ENCODE data around the gene PTPN23. TPM values are rescaled to one million over a fixed set of nuclear protein-coding genes. Genes with fewer than 3 reads are reported as not detected.
A peak's percentile ranks its signal among the peaks of the same experiment; 100 is the strongest.

The PTPN23 gene
- total and polyA plus RNA-seq, 4 donors, result 20.4 to 52.3 (median 24.2) TPM

DNA sequence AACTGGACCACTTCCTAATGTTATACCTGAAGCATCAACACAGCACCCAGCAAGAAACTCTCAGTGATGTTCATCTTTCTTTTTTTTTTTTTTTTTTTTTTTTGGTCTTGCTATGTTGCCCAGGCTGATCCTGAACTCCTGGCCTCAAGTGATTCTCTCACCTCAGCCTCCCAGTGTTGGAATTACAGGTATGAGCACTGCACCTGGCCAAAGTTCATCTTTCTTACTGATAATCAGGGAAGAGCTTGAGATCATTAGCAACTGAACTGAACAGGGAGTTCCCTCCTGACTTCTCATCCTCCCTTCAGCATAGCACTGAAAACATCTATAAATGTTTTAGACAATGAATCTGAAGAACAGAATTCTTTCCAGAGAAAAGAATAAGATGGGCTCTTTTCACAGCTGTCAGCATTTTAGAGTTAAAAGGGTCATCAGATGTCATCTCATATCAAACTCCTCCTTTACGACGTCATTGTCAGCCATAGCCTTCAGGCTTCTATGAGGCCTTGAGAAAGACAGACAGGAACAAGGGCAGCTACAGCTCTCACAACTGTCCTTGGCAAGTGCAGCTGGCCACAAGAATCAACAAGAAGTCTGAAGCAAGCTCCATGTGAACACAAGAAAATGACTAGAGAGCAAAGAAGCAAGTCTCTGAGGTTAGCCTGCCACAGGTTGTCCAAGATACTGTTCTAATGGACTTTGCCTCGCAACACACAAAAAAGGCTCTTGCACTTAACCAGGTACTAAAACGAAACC, 61.2 kb downstream of the PTPN23 start:
- H3K9ac ChIP-seq (ENCODE audit: insufficient read depth in 1 of 2, low read length in 2 of 2), result no peak overlapping the region
- H3K4me3 ChIP-seq, result no peak overlapping the region
- peaks cover 0 to 18% (median 5%) of the 10 kb centered on the region in 4 donors for H3K36me3 ChIP-seq (ENCODE audit: control insufficient read depth in 4 of 4, insufficient read depth in 4 of 4, low read length in 4 of 4)
- WGBS, 2 donors, result 89 to 94% methylated on average over 4 of the region's 4 CpGs
- H3K9me3 ChIP-seq (ENCODE audit: control insufficient read depth in 4 of 4, insufficient read depth in 3 of 4, low read length in 3 of 4), result no peaks in the 10 kb centered on the region
- ATAC-seq (ENCODE audit: insufficient read depth, low FRiP score) (no peak), DNase-seq (no peak)
- H3K27me3 ChIP-seq (ENCODE audit: control insufficient read depth in 3 of 3, insufficient read depth in 3 of 3, low read length in 2 of 3), result no peaks in the 10 kb centered on the region
- H3K27ac ChIP-seq (ENCODE audit: low read depth in 1 of 2, low read length in 1 of 2), result no peak overlapping the region
- TF ChIP-seq, protein P1, sequence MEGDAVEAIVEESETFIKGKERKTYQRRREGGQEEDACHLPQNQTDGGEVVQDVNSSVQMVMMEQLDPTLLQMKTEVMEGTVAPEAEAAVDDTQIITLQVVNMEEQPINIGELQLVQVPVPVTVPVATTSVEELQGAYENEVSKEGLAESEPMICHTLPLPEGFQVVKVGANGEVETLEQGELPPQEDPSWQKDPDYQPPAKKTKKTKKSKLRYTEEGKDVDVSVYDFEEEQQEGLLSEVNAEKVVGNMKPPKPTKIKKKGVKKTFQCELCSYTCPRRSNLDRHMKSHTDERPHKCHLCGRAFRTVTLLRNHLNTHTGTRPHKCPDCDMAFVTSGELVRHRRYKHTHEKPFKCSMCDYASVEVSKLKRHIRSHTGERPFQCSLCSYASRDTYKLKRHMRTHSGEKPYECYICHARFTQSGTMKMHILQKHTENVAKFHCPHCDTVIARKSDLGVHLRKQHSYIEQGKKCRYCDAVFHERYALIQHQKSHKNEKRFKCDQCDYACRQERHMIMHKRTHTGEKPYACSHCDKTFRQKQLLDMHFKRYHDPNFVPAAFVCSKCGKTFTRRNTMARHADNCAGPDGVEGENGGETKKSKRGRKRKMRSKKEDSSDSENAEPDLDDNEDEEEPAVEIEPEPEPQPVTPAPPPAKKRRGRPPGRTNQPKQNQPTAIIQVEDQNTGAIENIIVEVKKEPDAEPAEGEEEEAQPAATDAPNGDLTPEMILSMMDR (IDR thresholded peaks at IDR 0.05; ENCODE audit: control extremely low read depth, extremely low read depth), result no peak
- peaks cover 3 to 11% (median 6%) of the 10 kb centered on the region in 5 donors for H3K4me1 ChIP-seq (ENCODE audit: control insufficient read depth in 5 of 5, insufficient read depth in 5 of 5, low read length in 5 of 5)

DNA sequence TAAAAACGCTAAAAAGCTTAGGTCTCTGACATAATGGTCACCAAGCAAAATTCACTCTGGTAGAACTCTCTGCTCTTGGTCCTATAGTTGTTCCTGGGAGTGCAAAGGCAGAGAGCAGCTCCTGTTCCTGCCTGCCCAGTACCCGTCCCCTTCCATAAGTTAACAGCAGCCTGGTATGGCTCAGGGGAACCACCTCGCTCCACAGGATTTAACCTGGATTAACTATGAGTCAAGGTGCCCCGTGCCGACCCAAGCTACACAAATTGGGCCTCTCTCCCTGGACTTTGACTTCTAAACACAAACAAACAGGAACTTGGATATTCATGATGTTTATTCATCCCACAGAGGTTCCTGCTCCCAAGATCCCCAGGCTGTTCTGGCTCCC, 62.8 kb downstream of the PTPN23 start:
- Histone ChIP-seq H3K9ac (ENCODE audit: insufficient read depth in 1 of 2, low read length in 2 of 2) (no peak overlapping the region), H3K4me1 (ENCODE audit: control insufficient read depth in 5 of 5, insufficient read depth in 5 of 5, low read length in 5 of 5) (peaks cover 3 to 11% (median 6%) of the 10 kb centered on the region in 5 donors), H3K36me3 (ENCODE audit: control insufficient read depth in 4 of 4, insufficient read depth in 4 of 4, low read length in 4 of 4) (peaks cover 0 to 18% (median 5%) of the 10 kb centered on the region in 4 donors), H3K9me3 (ENCODE audit: control insufficient read depth in 4 of 4, insufficient read depth in 3 of 4, low read length in 3 of 4) (no peaks in the 10 kb centered on the region), H3K27ac (ENCODE audit: low read depth in 1 of 2, low read length in 1 of 2) (peak overlapping the region; percentile 34 to 74), H3K27me3 (ENCODE audit: control insufficient read depth in 3 of 3, insufficient read depth in 3 of 3, low read length in 2 of 3) (no peaks in the 10 kb centered on the region), H3K4me3 (no peak overlapping the region)
- DNase-seq (no peak), ATAC-seq (ENCODE audit: insufficient read depth, low FRiP score) (no peak)
- TF ChIP-seq, protein P1 (IDR thresholded peaks at IDR 0.05; ENCODE audit: control extremely low read depth, extremely low read depth), result no peak
- 61 to 81% methylated on average over 5 of the region's 5 CpGs for WGBS, 2 donors

DNA sequence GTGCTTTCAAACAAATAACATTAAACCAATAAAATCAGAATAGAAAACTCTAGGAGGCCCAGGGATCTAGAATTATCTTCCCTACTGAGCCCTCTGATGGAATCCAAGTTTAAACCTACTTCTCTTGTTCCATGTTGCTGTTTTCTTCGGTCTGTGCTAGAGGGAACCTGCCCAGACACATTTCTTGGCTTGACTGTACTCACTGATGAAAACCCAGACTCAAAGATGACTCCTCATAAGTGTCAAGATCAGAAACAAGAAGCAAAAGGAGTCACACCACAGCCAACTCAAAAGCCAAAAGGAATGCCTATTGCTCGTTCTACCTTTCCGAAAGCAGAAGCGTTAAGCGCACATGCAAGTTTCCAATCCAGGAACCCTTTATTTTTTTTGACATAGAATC, 63.3 kb downstream of the PTPN23 start:
- H3K36me3 ChIP-seq (ENCODE audit: control insufficient read depth in 4 of 4, insufficient read depth in 4 of 4, low read length in 4 of 4), result peaks cover 0 to 18% (median 3%) of the 10 kb centered on the region in 4 donors
- TF ChIP-seq, protein P1 (IDR thresholded peaks at IDR 0.05; ENCODE audit: control extremely low read depth, extremely low read depth), result no peak
- ATAC-seq (ENCODE audit: insufficient read depth, low FRiP score) (no peak), DNase-seq (no peak)
- peaks cover 3 to 11% (median 6%) of the 10 kb centered on the region in 5 donors for H3K4me1 ChIP-seq (ENCODE audit: control insufficient read depth in 5 of 5, insufficient read depth in 5 of 5, low read length in 5 of 5)
- H3K9me3 ChIP-seq (ENCODE audit: control insufficient read depth in 4 of 4, insufficient read depth in 3 of 4, low read length in 3 of 4), result no peaks in the 10 kb centered on the region
- no peak overlapping the region for H3K9ac ChIP-seq (ENCODE audit: insufficient read depth in 1 of 2, low read length in 2 of 2)
- 92 to 98% methylated on average over 5 of the region's 5 CpGs for WGBS, 2 donors
- no peak overlapping the region for H3K4me3 ChIP-seq
- H3K27me3 ChIP-seq (ENCODE audit: control insufficient read depth in 3 of 3, insufficient read depth in 3 of 3, low read length in 2 of 3), result no peaks in the 10 kb centered on the region
- H3K27ac ChIP-seq (ENCODE audit: low read depth in 1 of 2, low read length in 1 of 2), result no peak overlapping the region
